ENCODE results near the gene ZNF385D.

GRCh38 chr3:21665444-21666100, 85.4 kb downstream of the ZNF385D start:
- TF ChIP-seq CTCF (conservative IDR thresholded peaks at IDR 0.05 in 1 of 2, IDR thresholded peaks at IDR 0.05 in 1 of 2; ENCODE audit: extremely low read depth in 1 of 2, insufficient read depth in 1 of 2, low read depth in 1 of 2, low read length in 2 of 2) (no peak), EZH2 (IDR thresholded peaks at IDR 0.05; ENCODE audit: borderline replicate concordance, low read length) (no peak)

All from mammary epithelial cell (primary cell).